ENCODE data around the gene CIAPIN1. TPM values are rescaled to one million over a fixed set of nuclear protein-coding genes. Genes with fewer than 3 reads are reported as not detected.

The CIAPIN1 gene
- total and polyA plus RNA-seq, 7 donors = 31.8 to 78.3 (median 59.7) TPM

GRCh38 chr16:57479205-57479975 lies 32.2 kb upstream of the CIAPIN1 start:
- 7 to 9% (median 7%) methylated on average over 32 to 36 of the region's 36 CpGs for WGBS, 3 donors
- no peak overlapping the region for H3K27ac ChIP-seq

GRCh38 chr16:57478396-57479204 lies 31.4 kb upstream of the CIAPIN1 start:
- H3K4me1 ChIP-seq = no peaks in the 10 kb centered on the region
- intact Hi-C loops (cut with DNase I) = loop anchor here in 1 of 2 donors (5.0 kb wide), 1 partner anchor 39 kb away; no protein-coding TSS in a partner anchor
- no peak for DNase-seq
- no peak for ATAC-seq
- peaks cover 0 to 5% of the 10 kb centered on the region in 2 donors for H3K36me3 ChIP-seq (ENCODE audit: insufficient read depth in 1 of 2, low read depth in 1 of 2)
- no peak overlapping the region for H3K27ac ChIP-seq
- no peaks in the 10 kb centered on the region for H3K9me3 ChIP-seq
- H3K4me3 ChIP-seq = peak overlapping the region; percentile 59
- WGBS, 3 donors = 40 to 42% (median 42%) methylated on average over 14 to 15 of the region's 15 CpGs
- no peaks in the 10 kb centered on the region for H3K27me3 ChIP-seq (ENCODE audit: insufficient read depth in 3 of 3, low read length in 2 of 3)
- TF ChIP-seq CTCF (IDR thresholded peaks at IDR 0.05) = no peak

More at GRCh38 chr16:57479205-57479975, 32.2 kb upstream of the CIAPIN1 start:
- H3K27me3 ChIP-seq (ENCODE audit: insufficient read depth in 3 of 3, low read length in 2 of 3) = no peaks in the 10 kb centered on the region
- H3K4me1 ChIP-seq = no peaks in the 10 kb centered on the region
- TF ChIP-seq CTCF (IDR thresholded peaks at IDR 0.05) = no peak
- DNase-seq = peak in 1 of 2 donors; percentile 65
- peak overlapping the region; percentile 59 for H3K4me3 ChIP-seq
- ATAC-seq = peak in 1 of 4 donors; percentile 32
- peaks cover 0 to 3% of the 10 kb centered on the region in 2 donors for H3K36me3 ChIP-seq (ENCODE audit: insufficient read depth in 1 of 2, low read depth in 1 of 2)
- intact Hi-C loops (cut with DNase I) = loop anchor here in 1 of 2 donors (5.0 kb wide), 1 partner anchor 38 kb away; no protein-coding TSS in a partner anchor
- no peaks in the 10 kb centered on the region for H3K9me3 ChIP-seq

DNA sequence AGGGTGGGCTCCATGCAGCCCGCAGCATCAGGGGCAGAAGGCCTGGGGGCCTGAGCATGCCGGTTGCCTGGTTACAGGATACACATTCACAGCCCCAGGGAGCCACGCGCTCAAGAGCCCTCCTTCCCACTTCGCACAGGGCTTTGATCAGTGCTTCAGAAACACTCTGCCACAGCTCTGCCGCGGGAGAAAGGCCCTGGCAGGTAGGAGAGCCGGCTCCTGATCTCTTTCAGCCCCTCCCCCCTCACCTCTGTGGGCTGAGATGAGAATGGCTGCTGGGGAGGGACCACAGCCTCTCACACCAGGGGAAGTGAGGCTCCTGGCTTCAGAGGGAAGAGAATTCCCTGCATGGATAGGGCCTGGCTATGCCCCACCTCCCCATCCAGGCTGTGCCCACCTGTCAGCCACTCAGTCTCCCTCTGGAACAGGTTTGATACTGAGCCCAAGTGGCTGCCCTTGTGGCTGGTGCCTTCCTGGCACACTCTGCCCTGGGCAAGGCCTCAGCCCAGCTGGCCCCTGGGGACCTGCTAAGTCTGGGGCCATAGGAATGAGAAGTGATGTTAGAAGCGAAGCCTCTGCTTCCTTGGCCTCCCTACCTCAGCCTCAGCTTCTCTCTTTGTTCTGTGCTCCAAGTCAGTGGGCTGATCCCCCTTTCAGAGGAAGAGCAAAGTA lies 30.5 kb upstream of the CIAPIN1 start:
- no peak overlapping the region for H3K27ac ChIP-seq
- no peaks in the 10 kb centered on the region for H3K4me1 ChIP-seq
- DNase-seq (peak in 1 of 2 donors; percentile 35), ATAC-seq (no peak)
- intact Hi-C loops (cut with DNase I) = loop anchor here in 1 of 2 donors (5.0 kb wide), 1 partner anchor 40 kb away; no protein-coding TSS in a partner anchor
- no peaks in the 10 kb centered on the region for H3K27me3 ChIP-seq (ENCODE audit: insufficient read depth in 3 of 3, low read length in 2 of 3)
- H3K9me3 ChIP-seq = no peaks in the 10 kb centered on the region
- H3K36me3 ChIP-seq (ENCODE audit: insufficient read depth in 1 of 2, low read depth in 1 of 2) = peaks cover 0 to 13% of the 10 kb centered on the region in 2 donors
- no peak overlapping the region for H3K4me3 ChIP-seq
- WGBS, 3 donors = 68 to 76% (median 73%) methylated on average over 9 of the region's 9 CpGs
- TF ChIP-seq CTCF (IDR thresholded peaks at IDR 0.05) = no peak

DNA sequence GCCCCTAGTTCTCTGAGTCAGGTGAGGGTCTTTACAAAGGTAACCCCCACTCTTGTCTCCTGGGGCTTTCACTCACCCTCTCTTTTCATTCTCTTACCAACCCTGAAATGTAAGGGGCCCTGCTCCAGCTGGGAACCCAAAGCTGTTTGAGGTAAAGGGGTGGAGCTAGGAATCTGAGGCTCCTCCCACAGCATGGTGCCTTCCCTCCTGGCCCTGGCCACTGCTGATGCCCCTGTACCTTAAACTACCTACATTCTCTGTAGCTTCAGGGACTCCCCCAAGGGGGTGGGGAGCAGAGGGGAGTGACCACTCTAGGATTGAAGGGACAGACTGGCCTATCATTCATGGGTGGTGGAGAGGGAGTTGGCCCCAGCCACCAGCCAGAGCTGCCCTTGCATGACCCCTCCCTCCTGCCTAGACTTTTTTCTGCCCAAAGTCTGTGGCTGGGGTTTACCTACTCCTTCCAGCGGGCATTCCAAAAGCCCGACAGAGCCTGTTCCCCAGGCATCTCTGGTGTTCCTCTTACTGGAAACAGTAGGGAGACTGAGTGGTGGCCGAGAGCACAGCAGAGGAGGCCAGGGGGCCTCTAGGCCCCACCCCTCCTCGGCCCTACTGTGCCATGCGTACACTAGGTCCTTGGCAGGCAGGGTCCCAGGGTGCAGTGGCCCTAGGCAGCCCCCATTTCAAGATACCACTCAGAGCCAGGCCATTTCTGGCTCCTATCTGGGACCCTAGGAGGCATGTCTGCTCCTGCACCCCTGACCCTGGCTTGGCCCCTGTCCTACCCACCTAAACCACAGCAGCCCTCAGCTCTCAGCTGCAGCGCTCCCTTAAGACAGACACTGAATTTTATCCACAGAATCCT lies 29.6 kb upstream of the CIAPIN1 start:
- Histone ChIP-seq H3K4me3 (no peak overlapping the region), H3K4me1 (no peaks in the 10 kb centered on the region), H3K36me3 (ENCODE audit: insufficient read depth in 1 of 2, low read depth in 1 of 2) (peaks cover 0 to 20% of the 10 kb centered on the region in 2 donors), H3K9me3 (no peaks in the 10 kb centered on the region), H3K27me3 (ENCODE audit: insufficient read depth in 3 of 3, low read length in 2 of 3) (no peaks in the 10 kb centered on the region), H3K27ac (no peak overlapping the region)
- ATAC-seq (no peak), DNase-seq (peak in 1 of 2 donors; percentile 21)
- intact Hi-C loops (cut with DNase I) = loop anchor here in 1 of 2 donors (5.0 kb wide), 1 partner anchor 41 kb away; no protein-coding TSS in a partner anchor
- 80 to 88% (median 88%) methylated on average over 6 of the region's 6 CpGs for WGBS, 3 donors
- TF ChIP-seq CTCF (IDR thresholded peaks at IDR 0.05) = no peak

Data from psoas muscle (tissue), 8 donors.